HCT116 (cell line): ENCODE results near the gene ZFP57. TPM values are rescaled to one million over a fixed set of nuclear protein-coding genes. Genes with fewer than 3 reads are reported as not detected.

Experiments
- ATAC-seq: fragments of 200-7000 bp; cut with Tn5 transposase; 2 replicates; pipeline ENCODE4 v1.9.1; 2020; ENCODE audit warnings: mild to moderate bottlenecking, moderate library complexity
- BruUV-seq: library from RNA; stranded (reverse); fragments of 400-500 nt; replicated peaks from 2 replicates; lab custom pipeline; 2021; lab: Mats Ljungman, UMichigan
- CTCF ChIA-PET: fragments of 300-600 bp; sonication (Branson Sonifier 250); formaldehyde crosslinking; loops from one replicate; lab custom pipeline; 2021; ENCODE audit warnings: antibody characterized with exemption; lab: Charles Lee
- POLR2A ChIA-PET: fragments of 300-600, 350-600 bp; sonication (Branson Sonifier 250); formaldehyde crosslinking; loops from one replicate; lab custom pipeline; 2021; ENCODE audit warnings: antibody characterized with exemption; lab: Charles Lee
- RAD21 ChIA-PET, 2 experiments: fragments of 300-600 bp; sonication (Branson Sonifier 250); formaldehyde crosslinking; loops; one replicate each; lab custom pipeline; 2023; ENCODE audit warnings: low total read pairs in 2 of 2; ENCODE audit not compliant: uncharacterized antibody in 2 of 2, unreplicated experiment in 2 of 2, low non-redundant PET in 1 of 2; lab: Charles Lee
- DNase-seq: peaks from one replicate; pipeline ENCODE4 v3.0.0-alpha.2; 2010; ENCODE audit warnings: low read depth, low spot score
- H2AFZ ChIP-seq: fragments of 200-600 bp; shearing (Covaris generic), sonication (generic); 2 replicates; pipeline ENCODE4 v1.6.1; 2017; ENCODE audit warnings: low read depth, mixed run types, mixed read lengths, antibody characterized with exemption, low read length; ENCODE audit not compliant: poor library complexity, severe bottlenecking
- H3K27ac ChIP-seq: 2 replicates; pipeline ENCODE4 v1.5.1; 2012; ENCODE audit warnings: low read depth, low read length
- H3K27me3 ChIP-seq: fragments of 200-600 bp; sonication (generic); 2 replicates; pipeline ENCODE4 v1.6.1; 2016; ENCODE audit warnings: mixed run types, low read length, mixed read lengths; ENCODE audit not compliant: insufficient read depth
- H3K36me3 ChIP-seq, 2 experiments: fragments of 200-500 bp in 1 of 2; fragments of 200-600 bp in 1 of 2; sonication (Bioruptor generic) in 1 of 2; sonication (generic) in 1 of 2; 2 replicates each; pipeline versions ENCODE4 v1.5.1 to v1.6.1; 2014 to 2016; ENCODE audit warnings: low read length in 2 of 2, inconsistent platforms in 1 of 2, mixed read lengths in 1 of 2, mixed run types in 1 of 2; ENCODE audit not compliant: insufficient read depth in 2 of 2, control insufficient read depth in 1 of 2
- H3K4me1 ChIP-seq, 2 experiments: fragments of 200-600 bp in 1 of 2; sonication (generic) in 1 of 2; 2 replicates each; pipeline versions ENCODE4 v1.5.1 to v1.6.1; 2012 to 2017; ENCODE audit warnings: low read length in 2 of 2, inconsistent platforms in 1 of 2, mild to moderate bottlenecking in 1 of 2, mixed read lengths in 1 of 2, mixed run types in 1 of 2, moderate library complexity in 1 of 2; ENCODE audit not compliant: insufficient read depth in 2 of 2, control insufficient read depth in 1 of 2
- H3K4me2 ChIP-seq: fragments of 200-600 bp; sonication (generic); 2 replicates; pipeline ENCODE4 v1.6.1; 2017; ENCODE audit warnings: mixed run types, low read length, mixed read lengths
- H3K4me3 ChIP-seq, 2 experiments: fragments of 200-600 bp in 1 of 2; sonication (generic) in 1 of 2; replicated peaks in 1 of 2; 2 replicates each; pipeline ENCODE4 v1.5.1; 2011 to 2016; ENCODE audit warnings: low read length in 2 of 2, control low read depth in 1 of 2, low read depth in 1 of 2, mild to moderate bottlenecking in 1 of 2, mixed read lengths in 1 of 2, mixed run types in 1 of 2
- H3K79me2 ChIP-seq: fragments of 200-600 bp; sonication (generic); 2 replicates; pipeline ENCODE4 v1.6.1; 2017; ENCODE audit warnings: mild to moderate bottlenecking, mixed run types, low read length, moderate library complexity, mixed read lengths; ENCODE audit not compliant: insufficient read depth
- H3K9ac ChIP-seq: fragments of 200-600 bp; sonication (generic); 2 replicates; pipeline ENCODE4 v1.6.1; 2016; ENCODE audit warnings: low read length, mixed read lengths
- H3K9me2 ChIP-seq: fragments of 200-600 bp; sonication (generic), shearing (Covaris generic); 2 replicates; pipeline ENCODE4 v1.6.1; 2017; ENCODE audit warnings: mixed run types, mild to moderate bottlenecking, moderate library complexity; ENCODE audit not compliant: insufficient read depth
- H3K9me3 ChIP-seq, 2 experiments: fragments of 200-500 bp in 1 of 2; fragments of 200-600 bp in 1 of 2; sonication (Bioruptor generic) in 1 of 2; sonication (generic) in 1 of 2; 2 replicates each; pipeline ENCODE4 v1.6.1; 2014 to 2017; ENCODE audit warnings: low read length in 2 of 2, mixed read lengths in 2 of 2, inconsistent platforms in 1 of 2, low read depth in 1 of 2, mild to moderate bottlenecking in 1 of 2, mixed run types in 1 of 2, moderate library complexity in 1 of 2; ENCODE audit not compliant: control insufficient read depth in 1 of 2, insufficient read depth in 1 of 2
- H4K20me1 ChIP-seq: fragments of 200-600 bp; sonication (generic), shearing (Covaris generic); 2 replicates; pipeline ENCODE4 v1.6.1; 2017; ENCODE audit warnings: mixed run types, mild to moderate bottlenecking, moderate library complexity; ENCODE audit not compliant: insufficient read depth
- CBX3 ChIP-seq: IDR thresholded peaks from 2 replicates; pipeline ENCODE4 v1.6.1; 2012; ENCODE audit warnings: low read depth
- CEBPB ChIP-seq: IDR thresholded peaks from 2 replicates; pipeline ENCODE4 v1.6.1; 2012; ENCODE audit warnings: low read depth
- EGR1 ChIP-seq: IDR thresholded peaks from 2 replicates; pipeline ENCODE4 v1.6.1; 2012; ENCODE audit warnings: low read depth
- ELF1 ChIP-seq: IDR thresholded peaks from 2 replicates; pipeline ENCODE4 v1.6.1; 2012; ENCODE audit warnings: low read depth, borderline replicate concordance
- JUND ChIP-seq: IDR thresholded peaks from 2 replicates; pipeline ENCODE4 v1.6.1; 2012
- POLR2A ChIP-seq: IDR thresholded peaks from 2 replicates; pipeline ENCODE4 v1.7.0; 2011; ENCODE audit warnings: borderline replicate concordance; ENCODE audit not compliant: insufficient read depth, insufficient read length; ENCODE audit errors: extremely low read depth
- POLR2AphosphoS5 ChIP-seq: IDR thresholded peaks from 2 replicates; pipeline ENCODE4 v1.6.1; 2011; ENCODE audit warnings: mild to moderate bottlenecking, low read depth, low read length, moderate library complexity
- RAD21 ChIP-seq: IDR thresholded peaks from 2 replicates; pipeline ENCODE4 v1.6.1; 2012; ENCODE audit warnings: low read depth, mild to moderate bottlenecking
- SIN3A ChIP-seq: IDR thresholded peaks from 2 replicates; pipeline ENCODE4 v1.6.1; 2012; ENCODE audit warnings: low read depth
- SRF ChIP-seq: IDR thresholded peaks from 2 replicates; pipeline ENCODE4 v1.6.1; 2012; ENCODE audit warnings: low read depth
- TCF7L2 ChIP-seq: IDR thresholded peaks from 2 replicates; pipeline ENCODE4 v1.7.0; 2011; ENCODE audit warnings: borderline replicate concordance, inconsistent platforms; ENCODE audit not compliant: insufficient read depth, insufficient read length; ENCODE audit errors: extremely low read depth
- YY1 ChIP-seq: IDR thresholded peaks from 2 replicates; pipeline ENCODE4 v1.6.1; 2011; ENCODE audit warnings: low read length, low read depth, moderate library complexity, mild to moderate bottlenecking; ENCODE audit not compliant: insufficient replicate concordance; ENCODE audit errors: extremely low read depth
- intact Hi-C: fragments of 100-400 bp; cut with micrococcal nuclease; formaldehyde crosslinking; loops from 2 replicates; pipeline ENCODE4 v1.10.0; 2022
- total RNA-seq: library from RNA; stranded (reverse); gene quantifications from one replicate; pipeline ENCODE4 v1.2.1, GENCODE V29; 2021; ENCODE audit not compliant: unreplicated experiment
- TF ChIP-seq, protein P1 (sequence below), 3 experiments: fragments of 200-600 bp in 1 of 3; sonication (generic) in 1 of 3; IDR thresholded peaks in 2 of 3; conservative IDR thresholded peaks in 1 of 3; 2 replicates each; pipeline ENCODE4 v1.5.1; 2012 to 2017; ENCODE audit warnings: low read depth in 2 of 3, low read length in 2 of 3, antibody characterized with exemption in 1 of 3, borderline replicate concordance in 1 of 3, control low read depth in 1 of 3, mild to moderate bottlenecking in 1 of 3, mixed read lengths in 1 of 3, mixed run types in 1 of 3, moderate library complexity in 1 of 3; ENCODE audit not compliant: insufficient read depth in 1 of 3
- TF ChIP-seq, protein P2 (sequence below): IDR thresholded peaks from 2 replicates; pipeline ENCODE4 v1.6.1; 2012
- TF ChIP-seq, protein P3 (sequence below): IDR thresholded peaks from 2 replicates; pipeline ENCODE4 v1.6.1; 2011; ENCODE audit warnings: mild to moderate bottlenecking, low read length, moderate library complexity; ENCODE audit not compliant: insufficient replicate concordance; ENCODE audit errors: extremely low read depth

The ZFP57 gene
- total RNA-seq, 1 experiment from 2014 or later, result not detected

DNA sequence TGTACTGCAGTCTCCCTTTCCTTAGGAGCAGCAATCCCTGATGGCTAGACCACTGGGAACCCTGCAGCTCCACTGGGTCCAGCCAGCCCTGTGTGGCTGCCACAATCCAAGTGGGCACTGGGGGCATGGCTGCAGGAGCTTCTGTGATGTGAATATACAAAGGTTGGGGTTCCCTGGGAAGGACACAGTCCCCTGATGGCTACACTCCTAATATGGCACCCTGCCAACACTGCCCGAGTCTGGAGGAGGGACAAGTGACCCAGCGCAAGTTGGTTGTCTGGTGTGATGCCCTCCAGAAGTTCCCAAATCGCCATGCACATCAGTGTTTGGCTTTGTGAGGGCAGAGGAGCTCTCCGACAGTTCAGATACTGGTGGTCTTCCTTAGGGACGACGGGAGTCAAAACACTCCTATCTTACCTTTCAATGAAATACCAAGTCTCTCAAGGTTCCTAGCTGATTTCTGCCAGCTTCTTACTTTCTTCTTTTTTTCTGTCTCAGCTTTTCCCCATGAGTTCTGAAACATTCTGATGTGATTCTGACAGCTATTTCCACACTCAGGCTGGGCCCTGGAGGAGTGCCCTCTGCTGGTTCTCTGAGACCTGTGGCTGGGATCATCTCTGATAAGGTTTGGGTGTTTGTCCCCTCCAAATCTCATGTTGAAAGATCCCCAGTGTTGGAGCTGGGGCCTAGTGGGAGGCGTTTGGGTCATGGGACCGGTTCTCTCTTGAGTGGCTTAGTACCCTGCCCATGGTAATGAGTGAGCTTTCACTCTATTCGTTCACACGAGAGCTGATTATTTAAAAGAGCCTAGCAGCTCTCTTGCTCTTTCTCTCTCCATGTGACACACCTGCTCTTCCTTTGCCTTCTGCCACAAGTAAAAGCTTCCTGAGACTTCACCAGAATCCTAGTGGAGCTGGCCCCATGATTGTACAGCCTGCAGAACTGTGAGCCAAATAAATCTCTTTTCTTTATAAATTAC, 15.5 kb upstream of the ZFP57 start:
- RAD21 ChIA-PET, result interaction anchor here (1.1 to 1.2 kb wide), 2 partner anchors 49 kb away, joined by 5 to 8 read pairs; no protein-coding TSS in a partner anchor
- Histone ChIP-seq H3K9ac (no peak overlapping the region), H3K36me3 (no peaks in the 10 kb centered on the region), H2AFZ (peak overlapping the region; percentile 12), H3K79me2 (no peaks in the 10 kb centered on the region), H3K27ac (no peak overlapping the region), H3K27me3 (no peaks in the 10 kb centered on the region), H4K20me1 (no peaks in the 10 kb centered on the region), H3K4me2 (no peak overlapping the region), H3K4me1 (no peaks in the 10 kb centered on the region), H3K9me2 (no peaks in the 10 kb centered on the region), H3K9me3 (no peaks in the 10 kb centered on the region), H3K4me3 (no peak overlapping the region)
- TF ChIP-seq RAD21 (peak; percentile 42), TCF7L2 (no peak), CBX3 (no peak), POLR2A (no peak), SRF (no peak), YY1 (no peak), JUND (no peak), SIN3A (no peak), POLR2AphosphoS5 (no peak), EGR1 (no peak), ELF1 (no peak), CEBPB (no peak)
- TF ChIP-seq, protein P1, sequence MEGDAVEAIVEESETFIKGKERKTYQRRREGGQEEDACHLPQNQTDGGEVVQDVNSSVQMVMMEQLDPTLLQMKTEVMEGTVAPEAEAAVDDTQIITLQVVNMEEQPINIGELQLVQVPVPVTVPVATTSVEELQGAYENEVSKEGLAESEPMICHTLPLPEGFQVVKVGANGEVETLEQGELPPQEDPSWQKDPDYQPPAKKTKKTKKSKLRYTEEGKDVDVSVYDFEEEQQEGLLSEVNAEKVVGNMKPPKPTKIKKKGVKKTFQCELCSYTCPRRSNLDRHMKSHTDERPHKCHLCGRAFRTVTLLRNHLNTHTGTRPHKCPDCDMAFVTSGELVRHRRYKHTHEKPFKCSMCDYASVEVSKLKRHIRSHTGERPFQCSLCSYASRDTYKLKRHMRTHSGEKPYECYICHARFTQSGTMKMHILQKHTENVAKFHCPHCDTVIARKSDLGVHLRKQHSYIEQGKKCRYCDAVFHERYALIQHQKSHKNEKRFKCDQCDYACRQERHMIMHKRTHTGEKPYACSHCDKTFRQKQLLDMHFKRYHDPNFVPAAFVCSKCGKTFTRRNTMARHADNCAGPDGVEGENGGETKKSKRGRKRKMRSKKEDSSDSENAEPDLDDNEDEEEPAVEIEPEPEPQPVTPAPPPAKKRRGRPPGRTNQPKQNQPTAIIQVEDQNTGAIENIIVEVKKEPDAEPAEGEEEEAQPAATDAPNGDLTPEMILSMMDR (IDR thresholded peaks at IDR 0.05 in 2 of 3, conservative IDR thresholded peaks at IDR 0.05 in 1 of 3; ENCODE audit: borderline replicate concordance in 1 of 3, insufficient read depth in 1 of 3, low read depth in 2 of 3, low read length in 2 of 3), result peak; percentile 46 to 85 (median 70); a peak in 5 of 6 replicates
- TF ChIP-seq, protein P2, sequence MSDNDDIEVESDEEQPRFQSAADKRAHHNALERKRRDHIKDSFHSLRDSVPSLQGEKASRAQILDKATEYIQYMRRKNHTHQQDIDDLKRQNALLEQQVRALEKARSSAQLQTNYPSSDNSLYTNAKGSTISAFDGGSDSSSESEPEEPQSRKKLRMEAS, result no peak
- TF ChIP-seq, protein P3, sequence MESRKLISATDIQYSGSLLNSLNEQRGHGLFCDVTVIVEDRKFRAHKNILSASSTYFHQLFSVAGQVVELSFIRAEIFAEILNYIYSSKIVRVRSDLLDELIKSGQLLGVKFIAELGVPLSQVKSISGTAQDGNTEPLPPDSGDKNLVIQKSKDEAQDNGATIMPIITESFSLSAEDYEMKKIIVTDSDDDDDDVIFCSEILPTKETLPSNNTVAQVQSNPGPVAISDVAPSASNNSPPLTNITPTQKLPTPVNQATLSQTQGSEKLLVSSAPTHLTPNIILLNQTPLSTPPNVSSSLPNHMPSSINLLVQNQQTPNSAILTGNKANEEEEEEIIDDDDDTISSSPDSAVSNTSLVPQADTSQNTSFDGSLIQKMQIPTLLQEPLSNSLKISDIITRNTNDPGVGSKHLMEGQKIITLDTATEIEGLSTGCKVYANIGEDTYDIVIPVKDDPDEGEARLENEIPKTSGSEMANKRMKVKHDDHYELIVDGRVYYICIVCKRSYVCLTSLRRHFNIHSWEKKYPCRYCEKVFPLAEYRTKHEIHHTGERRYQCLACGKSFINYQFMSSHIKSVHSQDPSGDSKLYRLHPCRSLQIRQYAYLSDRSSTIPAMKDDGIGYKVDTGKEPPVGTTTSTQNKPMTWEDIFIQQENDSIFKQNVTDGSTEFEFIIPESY, result no peak
- POLR2A ChIA-PET, result interaction anchor here (1.3 kb wide), 2 partner anchors 47 to 48 kb away, joined by 6 to 8 read pairs; no protein-coding TSS in a partner anchor
- no peak for DNase-seq
- BruUV-seq, result no TSS peak
- ATAC-seq, result peak; percentile 84
- intact Hi-C loops, result loop anchor here (2.0 to 5.0 kb wide), 2 partner anchors 48 to 319 kb away; partner anchors contain the start of gene OR12D3
- CTCF ChIA-PET, result interaction anchor here (0.5 to 4.4 kb wide), 16 partner anchors 9 to 320 kb away, joined by 3 to 96 read pairs (median 4); partner anchors contain the start of gene OR12D3
